ENCODE results near the gene TTC9. TPM values are rescaled to one million over a fixed set of nuclear protein-coding genes. Genes with fewer than 3 reads are reported as not detected.

Gene TTC9
- total and polyA plus RNA-seq, 5 donors from 2014 or later = 4.7 to 7.8 (median 5.6) TPM

- Histone ChIP-seq H3K36me3 (ENCODE audit: control insufficient read depth, insufficient read depth, low read length) (peaks cover 2% of the 10 kb centered on the region), H3K4me1 (ENCODE audit: control insufficient read depth, insufficient read depth, low read length, poor library complexity, severe bottlenecking) (peaks cover 23% of the 10 kb centered on the region), H3K27me3 (ENCODE audit: control insufficient read depth, insufficient read depth, low read length) (peaks cover 22% of the 10 kb centered on the region), H3K9me3 (ENCODE audit: control insufficient read depth in 2 of 2, low read length in 2 of 2) (no peaks in the 10 kb centered on the region), H3K4me3 (ENCODE audit: low read depth, low read length) (no peak overlapping the region), H3K27ac (ENCODE audit: insufficient read depth, low read length, poor library complexity, severe bottlenecking) (no peak overlapping the region)
- peak overlapping the region in 1 of 3 donors; percentile 2 for H3K27ac Mint-ChIP-seq
- ATAC-seq (ENCODE audit: low read depth in 2 of 2) (no peak), DNase-seq (no peak)
- H3K27me3 Mint-ChIP-seq = peaks cover 22% of the 10 kb centered on the region
- peaks cover 6% of the 10 kb centered on the region for H3K36me3 Mint-ChIP-seq
- H3K4me3 Mint-ChIP-seq = peak overlapping the region in 3 of 4 donors; percentile 18 to 73 (median 31)
- peaks cover 0 to 3% (median 0%) of the 10 kb centered on the region in 7 donors for H3K9me3 Mint-ChIP-seq
- peaks cover 17 to 39% (median 26%) of the 10 kb centered on the region in 4 donors for H3K4me1 Mint-ChIP-seq
Measured at GRCh38 chr14:70602254-70602653, 39.5 kb upstream of the TTC9 start.

- DNase-seq (no peak), ATAC-seq (ENCODE audit: low read depth in 2 of 2) (no peak)
- Histone ChIP-seq H3K27me3 (ENCODE audit: control insufficient read depth, insufficient read depth, low read length) (peaks cover 16% of the 10 kb centered on the region), H3K4me1 (ENCODE audit: control insufficient read depth, insufficient read depth, low read length, poor library complexity, severe bottlenecking) (no peaks in the 10 kb centered on the region), H3K36me3 (ENCODE audit: control insufficient read depth, insufficient read depth, low read length) (no peaks in the 10 kb centered on the region), H3K9me3 (ENCODE audit: control insufficient read depth in 2 of 2, low read length in 2 of 2) (no peaks in the 10 kb centered on the region), H3K27ac (ENCODE audit: insufficient read depth, low read length, poor library complexity, severe bottlenecking) (no peak overlapping the region), H3K4me3 (ENCODE audit: low read depth, low read length) (no peak overlapping the region)
- no peak overlapping the region for H3K27ac Mint-ChIP-seq
- peaks cover 27% of the 10 kb centered on the region for H3K27me3 Mint-ChIP-seq
- no peaks in the 10 kb centered on the region for H3K4me1 Mint-ChIP-seq
- no peak overlapping the region for H3K4me3 Mint-ChIP-seq
- no peaks in the 10 kb centered on the region for H3K9me3 Mint-ChIP-seq
- no peaks in the 10 kb centered on the region for H3K36me3 Mint-ChIP-seq
Measured at GRCh38 chr14:70611216-70611615, 30.5 kb upstream of the TTC9 start.

- Mint-ChIP-seq H3K27me3 (peaks cover 21% of the 10 kb centered on the region), H3K9me3 (peaks cover 0 to 4% (median 0%) of the 10 kb centered on the region in 7 donors), H3K36me3 (no peaks in the 10 kb centered on the region), H3K4me3 (no peak overlapping the region), H3K27ac (no peak overlapping the region), H3K4me1 (no peaks in the 10 kb centered on the region)
- no peaks in the 10 kb centered on the region for H3K4me1 ChIP-seq (ENCODE audit: control insufficient read depth, insufficient read depth, low read length, poor library complexity, severe bottlenecking)
- H3K9me3 ChIP-seq (ENCODE audit: control insufficient read depth in 2 of 2, low read length in 2 of 2) = no peaks in the 10 kb centered on the region
- H3K36me3 ChIP-seq (ENCODE audit: control insufficient read depth, insufficient read depth, low read length) = no peaks in the 10 kb centered on the region
- H3K4me3 ChIP-seq (ENCODE audit: low read depth, low read length) = no peak overlapping the region
- H3K27ac ChIP-seq (ENCODE audit: insufficient read depth, low read length, poor library complexity, severe bottlenecking) = no peak overlapping the region
- DNase-seq (no peak), ATAC-seq (ENCODE audit: low read depth in 2 of 2) (no peak)
- H3K27me3 ChIP-seq (ENCODE audit: control insufficient read depth, insufficient read depth, low read length) = peaks cover 2% of the 10 kb centered on the region
Measured at GRCh38 chr14:70616646-70617045, 25.1 kb upstream of the TTC9 start.

- peaks cover 0 to 4% (median 0%) of the 10 kb centered on the region in 7 donors for H3K9me3 Mint-ChIP-seq
- no peak overlapping the region for H3K4me3 Mint-ChIP-seq
- H3K4me3 ChIP-seq (ENCODE audit: low read depth, low read length) = no peak overlapping the region
- H3K4me1 ChIP-seq (ENCODE audit: control insufficient read depth, insufficient read depth, low read length, poor library complexity, severe bottlenecking) = no peaks in the 10 kb centered on the region
- no peak overlapping the region for H3K27ac ChIP-seq (ENCODE audit: insufficient read depth, low read length, poor library complexity, severe bottlenecking)
- H3K36me3 Mint-ChIP-seq = no peaks in the 10 kb centered on the region
- no peak for ATAC-seq (ENCODE audit: low read depth in 2 of 2)
- no peaks in the 10 kb centered on the region for H3K9me3 ChIP-seq (ENCODE audit: control insufficient read depth in 2 of 2, low read length in 2 of 2)
- no peak for DNase-seq
- H3K27ac Mint-ChIP-seq = no peak overlapping the region
- peaks cover 2% of the 10 kb centered on the region for H3K27me3 ChIP-seq (ENCODE audit: control insufficient read depth, insufficient read depth, low read length)
- H3K36me3 ChIP-seq (ENCODE audit: control insufficient read depth, insufficient read depth, low read length) = no peaks in the 10 kb centered on the region
- peaks cover 26% of the 10 kb centered on the region for H3K27me3 Mint-ChIP-seq
- peaks cover 0 to 5% (median 0%) of the 10 kb centered on the region in 4 donors for H3K4me1 Mint-ChIP-seq
Measured at GRCh38 chr14:70618314-70618713, 23.4 kb upstream of the TTC9 start.

- Mint-ChIP-seq H3K27me3 (peaks cover 25% of the 10 kb centered on the region), H3K36me3 (no peaks in the 10 kb centered on the region), H3K4me3 (no peak overlapping the region), H3K4me1 (peaks cover 0 to 5% (median 0%) of the 10 kb centered on the region in 4 donors), H3K27ac (no peak overlapping the region), H3K9me3 (peaks cover 0 to 6% (median 0%) of the 10 kb centered on the region in 7 donors)
- Histone ChIP-seq H3K9me3 (ENCODE audit: control insufficient read depth in 2 of 2, low read length in 2 of 2) (no peaks in the 10 kb centered on the region), H3K4me3 (ENCODE audit: low read depth, low read length) (no peak overlapping the region), H3K27me3 (ENCODE audit: control insufficient read depth, insufficient read depth, low read length) (peaks cover 2% of the 10 kb centered on the region), H3K36me3 (ENCODE audit: control insufficient read depth, insufficient read depth, low read length) (no peaks in the 10 kb centered on the region), H3K4me1 (ENCODE audit: control insufficient read depth, insufficient read depth, low read length, poor library complexity, severe bottlenecking) (no peaks in the 10 kb centered on the region), H3K27ac (ENCODE audit: insufficient read depth, low read length, poor library complexity, severe bottlenecking) (no peak overlapping the region)
- DNase-seq (no peak), ATAC-seq (ENCODE audit: low read depth in 2 of 2) (no peak)
Measured at GRCh38 chr14:70619708-70620107, 22.0 kb upstream of the TTC9 start.

- no peaks in the 10 kb centered on the region for H3K36me3 ChIP-seq (ENCODE audit: control insufficient read depth, insufficient read depth, low read length)
- no peak overlapping the region for H3K27ac Mint-ChIP-seq
- peaks cover 21% of the 10 kb centered on the region for H3K27me3 Mint-ChIP-seq
- ATAC-seq (ENCODE audit: low read depth in 2 of 2) (peak; percentile 74 to 76), DNase-seq (peak; percentile 33 to 64 (median 60))
- H3K4me3 Mint-ChIP-seq = no peak overlapping the region
- no peaks in the 10 kb centered on the region for H3K4me1 ChIP-seq (ENCODE audit: control insufficient read depth, insufficient read depth, low read length, poor library complexity, severe bottlenecking)
- no peak overlapping the region for H3K4me3 ChIP-seq (ENCODE audit: low read depth, low read length)
- H3K27me3 ChIP-seq (ENCODE audit: control insufficient read depth, insufficient read depth, low read length) = no peaks in the 10 kb centered on the region
- peaks cover 12 to 14% of the 10 kb centered on the region in 2 experiments for H3K9me3 ChIP-seq (ENCODE audit: control insufficient read depth in 2 of 2, low read length in 2 of 2)
- H3K9me3 Mint-ChIP-seq = peaks cover 0 to 16% (median 6%) of the 10 kb centered on the region in 7 donors
- no peak overlapping the region for H3K27ac ChIP-seq (ENCODE audit: insufficient read depth, low read length, poor library complexity, severe bottlenecking)
- peaks cover 5% of the 10 kb centered on the region for H3K36me3 Mint-ChIP-seq
- H3K4me1 Mint-ChIP-seq = peaks cover 0 to 5% (median 0%) of the 10 kb centered on the region in 4 donors
Measured at GRCh38 chr14:70622111-70622712, 19.5 kb upstream of the TTC9 start.

GRCh38 chr14:70624972-70625371 is 16.7 kb upstream of the TTC9 start:
- Histone ChIP-seq H3K36me3 (ENCODE audit: control insufficient read depth, insufficient read depth, low read length) (no peaks in the 10 kb centered on the region), H3K4me1 (ENCODE audit: control insufficient read depth, insufficient read depth, low read length, poor library complexity, severe bottlenecking) (no peaks in the 10 kb centered on the region), H3K27me3 (ENCODE audit: control insufficient read depth, insufficient read depth, low read length) (no peaks in the 10 kb centered on the region), H3K27ac (ENCODE audit: insufficient read depth, low read length, poor library complexity, severe bottlenecking) (no peak overlapping the region), H3K9me3 (ENCODE audit: control insufficient read depth in 2 of 2, low read length in 2 of 2) (peaks cover 14 to 18% of the 10 kb centered on the region in 2 experiments), H3K4me3 (ENCODE audit: low read depth, low read length) (no peak overlapping the region)
- peaks cover 5% of the 10 kb centered on the region for H3K36me3 Mint-ChIP-seq
- ATAC-seq (ENCODE audit: low read depth in 2 of 2) = no peak
- peaks cover 0 to 5% (median 2%) of the 10 kb centered on the region in 4 donors for H3K4me1 Mint-ChIP-seq
- peaks cover 21% of the 10 kb centered on the region for H3K27me3 Mint-ChIP-seq
- H3K9me3 Mint-ChIP-seq = peaks cover 0 to 19% (median 6%) of the 10 kb centered on the region in 7 donors
- DNase-seq = no peak
- no peak overlapping the region for H3K27ac Mint-ChIP-seq
- no peak overlapping the region for H3K4me3 Mint-ChIP-seq

GRCh38 chr14:70631948-70632347 is 9.8 kb upstream of the TTC9 start:
- ATAC-seq (ENCODE audit: low read depth in 2 of 2) = no peak
- Mint-ChIP-seq H3K27ac (no peak overlapping the region), H3K27me3 (peaks cover 11% of the 10 kb centered on the region)

More at GRCh38 chr14:70631948-70632347, 9.8 kb upstream of the TTC9 start:
- Histone ChIP-seq H3K36me3 (ENCODE audit: control insufficient read depth, insufficient read depth, low read length) (no peaks in the 10 kb centered on the region), H3K9me3 (ENCODE audit: control insufficient read depth in 2 of 2, low read length in 2 of 2) (peaks cover 6 to 8% of the 10 kb centered on the region in 2 experiments), H3K27ac (ENCODE audit: insufficient read depth, low read length, poor library complexity, severe bottlenecking) (no peak overlapping the region), H3K27me3 (ENCODE audit: control insufficient read depth, insufficient read depth, low read length) (no peaks in the 10 kb centered on the region), H3K4me3 (ENCODE audit: low read depth, low read length) (no peak overlapping the region), H3K4me1 (ENCODE audit: control insufficient read depth, insufficient read depth, low read length, poor library complexity, severe bottlenecking) (no peaks in the 10 kb centered on the region)
- Mint-ChIP-seq H3K9me3 (peaks cover 0 to 7% (median 3%) of the 10 kb centered on the region in 7 donors), H3K4me1 (peaks cover 0 to 6% (median 1%) of the 10 kb centered on the region in 4 donors), H3K4me3 (no peak overlapping the region), H3K36me3 (no peaks in the 10 kb centered on the region)
- DNase-seq = no peak

Data from CD4-positive, CD25-positive, alpha-beta regulatory T cell (primary cell).